Left colon (tissue), 2 donors: Measurements from ENCODE around the gene UBR4. TPM values are rescaled to one million over a fixed set of nuclear protein-coding genes. Genes with fewer than 3 reads are reported as not detected.
"Not testable (repeated sequence)": the region's sequence is repeated elsewhere in the genome, so short reads cannot be mapped to it uniquely, and the experiment has no call there.

Experiments used
- ATAC-seq: fragments of 200-7000 bp; cut with Tn5 transposase; one replicate; pipeline ENCODE4 v1.9.1; 2020; ENCODE audit warnings: mild to moderate bottlenecking, moderate library complexity
- DNase-seq, 2 donors: peaks; one replicate each; pipeline ENCODE4 v3.0.0-alpha.2; 2020
- intact Hi-C, 2 donors: fragments of 100-400 bp; cut with DNase I in 1 of 2; cut with micrococcal nuclease in 1 of 2; formaldehyde crosslinking; loops; one replicate each; pipeline versions ENCODE4 v1.11.2 to v1.14.0; 2022; cut with DNase I, micrococcal nuclease
- total RNA-seq, 2 donors: library from RNA; stranded (reverse); fragmentation: NEBNext Ultra II Directional; extraction: Animal tissue kit (Norgen Biotek cat#: 25700); gene quantifications; one replicate each; pipeline ENCODE4 v1.2.1, GENCODE V29; 2021
- donor health status: DM: no; HTN: no; CAD: no.
- donor health status: DM: yes; HTN: yes; CAD: no.

Gene UBR4
- total RNA-seq, 2 donors from 2014 or later: 103 to 114 TPM

DNA sequence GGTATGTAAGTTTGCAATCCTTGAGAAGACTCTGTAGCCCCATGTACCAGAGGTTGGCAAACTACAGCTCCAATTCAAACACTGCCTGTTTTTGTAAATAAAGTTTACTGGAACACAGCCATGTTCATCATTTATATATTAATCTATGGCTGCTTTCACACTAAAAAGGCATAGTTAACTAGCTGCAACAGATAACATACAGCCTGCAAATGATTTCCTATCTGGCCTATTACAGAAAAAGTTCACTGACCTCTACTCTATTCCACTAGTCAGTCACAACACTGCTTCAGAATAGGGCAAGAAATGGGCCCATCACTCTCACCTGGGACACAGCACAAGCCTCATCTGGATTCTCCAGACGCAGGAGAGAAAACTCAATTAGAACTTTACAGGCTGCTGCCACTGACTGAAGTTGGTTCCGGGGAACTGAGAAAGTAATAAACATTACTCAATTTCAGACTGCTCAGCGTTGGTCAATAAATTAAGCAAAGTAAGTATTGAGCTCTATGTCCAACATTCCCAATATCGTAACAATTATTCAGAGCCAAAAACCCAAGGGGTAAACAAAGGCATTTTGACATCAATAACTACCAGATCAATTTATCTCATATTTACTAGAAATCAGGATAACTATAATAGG is 10.6 kb downstream of the UBR4 start:
- DNase-seq (no peak), ATAC-seq (no peak)
- intact Hi-C loops: no loop called here

GRCh38 chr1:19198820-19199219 is 11.2 kb downstream of the UBR4 start:
- ATAC-seq (no peak), DNase-seq (no peak)
- intact Hi-C loops: no loop called here

DNA sequence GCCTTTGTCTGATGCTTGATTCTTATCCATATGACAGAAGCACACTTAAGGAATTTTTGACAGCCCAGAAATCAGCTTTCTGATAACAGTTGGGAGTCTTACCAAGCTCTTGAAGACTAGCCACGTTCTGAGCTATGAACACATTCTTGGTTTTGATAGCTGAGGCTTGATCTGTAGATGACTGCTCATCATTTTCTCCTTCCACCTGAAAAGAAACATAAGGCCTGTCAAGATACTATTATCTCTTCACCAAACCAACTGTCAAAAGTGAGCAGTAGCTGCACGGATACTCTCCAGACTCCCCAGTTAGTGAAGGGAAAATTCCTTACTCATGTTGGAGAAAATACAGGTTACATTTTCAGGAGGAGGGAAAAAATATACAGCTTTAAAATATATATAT is 12.2 kb downstream of the UBR4 start:
- no peak for ATAC-seq
- no peak for DNase-seq
- intact Hi-C loops: no loop called here

GRCh38 chr1:19196331-19196730 is 13.7 kb downstream of the UBR4 start:
- ATAC-seq: no peak
- DNase-seq: no peak
- intact Hi-C loops: no loop called here

- ATAC-seq: no peak
- intact Hi-C loops: no loop called here
- DNase-seq: no peak
Observed at GRCh38 chr1:19193004-19193403, 17.1 kb downstream of the UBR4 start.

GRCh38 chr1:19191811-19192210 is 18.3 kb downstream of the UBR4 start:
- DNase-seq (no peak), ATAC-seq (no peak)
- intact Hi-C loops: no loop called here

DNA sequence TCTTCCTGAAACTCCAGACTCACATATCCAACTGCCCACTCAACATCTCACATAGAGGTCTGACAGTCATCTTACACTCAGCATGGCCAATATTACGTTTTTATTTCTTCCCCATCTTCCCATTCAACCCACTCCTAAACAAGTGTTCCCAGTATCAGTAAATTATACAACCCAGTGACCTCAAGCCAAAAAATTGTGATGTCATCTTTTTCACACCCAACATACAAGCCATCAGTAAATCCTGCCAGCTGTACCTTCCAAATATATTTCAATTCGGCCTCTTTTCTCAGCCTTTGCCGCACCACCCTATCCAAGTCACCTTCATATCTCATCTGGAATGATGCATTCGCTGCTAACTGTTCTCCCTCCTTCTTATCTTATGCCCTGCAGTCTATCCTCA is 19.6 kb downstream of the UBR4 start:
- intact Hi-C loops: no loop called here
- DNase-seq (no peak), ATAC-seq (no peak)

DNA sequence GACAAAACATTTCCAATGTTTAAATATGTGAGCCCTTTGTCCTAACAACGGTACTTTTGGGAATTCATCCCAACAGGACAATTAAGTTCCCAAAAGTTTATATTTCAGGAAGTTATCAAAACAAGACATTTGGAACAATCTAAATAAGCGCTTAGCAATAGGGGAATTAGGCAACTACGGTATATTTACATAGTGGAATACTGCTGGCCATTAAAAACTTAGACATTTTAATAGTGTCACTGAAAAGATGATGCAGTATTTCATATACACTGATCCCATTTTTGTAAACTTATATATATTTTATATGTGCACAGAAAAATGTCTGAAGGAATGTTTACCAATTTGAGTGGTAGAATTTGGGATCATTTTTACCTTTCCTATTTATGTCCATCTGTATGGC is 20.8 kb downstream of the UBR4 start:
- ATAC-seq (no peak), DNase-seq (no peak)
- intact Hi-C loops: no loop called here

DNA sequence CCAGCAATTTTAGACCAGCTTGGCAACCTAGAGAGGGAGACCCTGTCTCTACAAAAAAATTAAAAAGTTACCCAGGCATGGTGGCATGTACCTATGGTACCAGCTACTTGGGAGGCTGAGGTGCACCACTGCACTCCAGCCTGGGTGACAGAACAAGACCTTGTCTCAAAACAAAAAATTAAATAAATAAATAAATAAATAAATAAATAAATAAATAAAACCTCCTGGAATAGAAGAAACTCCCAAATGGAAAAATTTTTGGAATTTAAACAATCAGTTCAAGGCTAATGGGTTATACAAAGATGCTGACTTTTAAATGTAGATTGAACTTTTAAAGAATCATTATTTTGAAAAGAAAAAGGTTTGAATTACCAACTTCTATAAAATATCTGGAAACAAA is 22.2 kb downstream of the UBR4 start:
- DNase-seq (no peak), ATAC-seq (no peak)
- intact Hi-C loops: no loop called here

DNA sequence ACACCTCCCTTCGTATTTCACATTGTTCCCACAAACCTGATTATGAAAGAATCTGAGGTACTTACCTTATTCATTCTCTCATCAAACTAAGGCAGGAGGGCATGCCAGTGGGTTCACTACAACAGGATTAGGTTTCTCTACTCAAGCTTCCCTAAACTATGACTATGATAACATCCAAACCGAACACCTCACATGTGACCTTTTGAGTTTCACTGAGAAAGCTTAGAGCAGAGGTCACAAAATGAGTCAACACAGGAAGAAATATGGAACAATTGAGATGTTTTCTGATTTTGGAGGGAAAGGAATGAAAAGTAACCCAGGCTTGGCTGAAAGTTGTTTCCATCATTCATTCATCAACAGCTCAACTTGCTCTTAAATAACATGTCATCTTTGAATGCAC is 24.1 kb downstream of the UBR4 start:
- DNase-seq (no peak), ATAC-seq (no peak)
- intact Hi-C loops: no loop called here

DNA sequence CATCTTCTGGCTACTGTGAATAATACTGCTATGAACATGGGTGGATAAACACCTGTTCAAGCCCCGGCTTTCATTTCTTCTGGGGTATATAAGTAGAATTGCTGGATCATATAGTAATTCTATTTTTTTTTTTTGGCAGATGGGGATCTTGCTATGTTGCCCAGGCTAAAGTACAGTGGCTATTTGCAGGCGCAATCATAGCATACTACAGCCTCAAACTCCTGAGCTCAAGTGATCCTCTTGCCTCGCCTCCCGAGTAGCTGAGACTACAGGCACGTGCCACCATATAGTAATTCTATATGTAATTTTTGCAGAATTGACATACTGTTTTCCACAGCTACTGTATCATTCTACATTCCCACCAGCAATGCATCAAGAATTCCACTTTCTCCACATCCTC is 27.8 kb downstream of the UBR4 start:
- DNase-seq (no peak), ATAC-seq (no peak)
- intact Hi-C loops: no loop called here

- ATAC-seq, intact Hi-C loops: not testable (repeated sequence)
Observed at GRCh38 chr1:19180265-19180657, 29.8 kb downstream of the UBR4 start.

DNA sequence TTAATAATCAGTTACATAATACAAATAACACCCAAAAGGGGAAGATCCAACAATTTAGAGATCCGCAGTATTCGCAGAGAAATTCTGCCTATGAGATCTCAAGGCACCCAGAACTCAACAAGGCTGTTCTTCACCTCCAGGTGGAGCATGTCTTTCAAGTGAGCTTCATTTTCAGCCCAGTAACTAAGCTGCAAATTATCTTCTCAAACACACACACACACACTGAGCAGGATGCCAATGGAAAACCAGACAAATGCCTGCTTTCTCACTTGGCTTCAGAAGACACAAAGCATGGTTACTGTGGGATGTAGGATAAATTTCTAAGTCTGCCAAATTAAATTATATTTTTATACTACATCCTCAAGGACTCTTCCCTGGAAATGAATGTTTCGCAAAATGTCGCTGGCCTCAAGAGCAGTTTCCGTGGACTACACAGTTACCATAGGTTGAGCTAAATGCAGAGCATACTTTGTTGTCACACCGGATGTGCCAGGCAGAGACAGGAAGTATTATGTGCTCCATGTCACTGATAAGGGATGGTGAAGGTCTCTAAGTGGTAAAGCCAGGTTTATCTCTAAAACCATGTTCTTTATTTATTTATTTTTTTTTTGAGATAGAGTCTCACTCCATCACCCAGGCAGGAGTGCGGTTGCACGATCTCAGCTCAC is 30.3 kb downstream of the UBR4 start:
- no peak for DNase-seq
- peak; percentile 66 for ATAC-seq
- intact Hi-C loops: no loop called here

More at GRCh38 chr1:19180265-19180657, 29.8 kb downstream of the UBR4 start:
- not testable (repeated sequence) for DNase-seq

GRCh38 chr1:19178734-19179398 is 31.2 kb downstream of the UBR4 start:
- intact Hi-C loops: no loop called here
- DNase-seq: no peak
- no peak for ATAC-seq

DNA sequence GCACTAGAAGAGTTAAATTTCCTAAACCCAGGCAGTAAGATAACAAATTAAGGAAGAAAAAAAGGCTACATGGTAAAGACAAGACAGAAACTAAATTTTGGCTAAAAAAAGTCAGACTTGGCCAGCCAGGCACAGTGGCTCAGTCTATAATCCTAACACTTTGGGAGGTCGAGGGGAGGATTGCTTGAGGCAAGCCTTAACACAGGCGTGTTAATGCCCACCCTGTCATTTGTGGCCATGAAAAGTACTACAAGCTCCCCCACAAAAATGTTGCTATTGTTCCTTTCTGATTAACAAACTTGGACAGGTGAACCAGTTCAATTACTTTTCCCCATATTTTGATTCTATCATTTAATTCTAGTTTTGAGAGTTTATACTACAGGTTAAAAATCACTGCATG is 32.3 kb downstream of the UBR4 start:
- intact Hi-C loops: no loop called here
- ATAC-seq (no peak), DNase-seq (no peak)

- DNase-seq (no peak), ATAC-seq (no peak)
- intact Hi-C loops: no loop called here
Observed at GRCh38 chr1:19169642-19170041, 40.4 kb downstream of the UBR4 start.

DNA sequence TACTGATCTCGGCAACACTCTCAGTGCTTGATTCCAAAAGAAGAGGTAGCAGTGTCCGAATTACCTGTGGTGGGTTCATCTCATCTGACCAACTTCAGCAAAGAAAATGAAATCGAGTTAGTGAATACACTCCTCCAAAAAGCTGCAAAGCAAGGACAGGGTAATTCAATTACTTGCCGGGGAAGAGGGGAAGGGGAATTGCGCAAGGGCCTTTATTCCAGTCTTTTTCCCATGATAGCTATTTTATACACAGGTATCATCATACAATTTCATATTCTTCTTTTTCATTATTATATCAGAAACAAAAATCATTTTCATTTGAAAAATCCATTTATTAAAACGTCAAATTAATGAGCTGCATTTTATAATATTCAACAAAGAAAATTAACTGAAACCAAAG is 42.9 kb downstream of the UBR4 start:
- intact Hi-C loops: no loop called here
- no peak for DNase-seq
- no peak for ATAC-seq

DNA sequence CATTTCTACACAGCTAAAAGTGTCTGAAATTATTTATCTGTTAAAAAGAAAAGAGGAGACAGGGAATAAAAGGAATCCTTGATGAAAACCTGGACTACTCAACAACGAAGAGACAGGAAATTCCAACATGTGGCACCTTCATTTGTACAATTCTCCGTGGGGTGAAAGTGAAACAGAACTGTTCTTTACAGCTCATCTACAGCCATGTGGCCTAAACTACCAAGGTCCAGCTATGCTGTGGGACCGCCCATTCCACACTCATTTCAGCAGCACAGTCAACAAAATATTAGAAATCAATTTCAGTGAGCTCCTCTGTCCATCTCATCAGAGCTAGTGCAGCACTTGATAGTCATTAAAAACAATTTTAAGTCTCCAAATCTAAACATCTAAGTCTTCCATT is 44.0 kb downstream of the UBR4 start:
- intact Hi-C loops: no loop called here
- DNase-seq (no peak), ATAC-seq (peak; percentile 81)

GRCh38 chr1:19165501-19165900 is 44.6 kb downstream of the UBR4 start:
- peak; percentile 59 to 66 for DNase-seq
- intact Hi-C loops: no loop called here
- ATAC-seq: peak; percentile 65

DNA sequence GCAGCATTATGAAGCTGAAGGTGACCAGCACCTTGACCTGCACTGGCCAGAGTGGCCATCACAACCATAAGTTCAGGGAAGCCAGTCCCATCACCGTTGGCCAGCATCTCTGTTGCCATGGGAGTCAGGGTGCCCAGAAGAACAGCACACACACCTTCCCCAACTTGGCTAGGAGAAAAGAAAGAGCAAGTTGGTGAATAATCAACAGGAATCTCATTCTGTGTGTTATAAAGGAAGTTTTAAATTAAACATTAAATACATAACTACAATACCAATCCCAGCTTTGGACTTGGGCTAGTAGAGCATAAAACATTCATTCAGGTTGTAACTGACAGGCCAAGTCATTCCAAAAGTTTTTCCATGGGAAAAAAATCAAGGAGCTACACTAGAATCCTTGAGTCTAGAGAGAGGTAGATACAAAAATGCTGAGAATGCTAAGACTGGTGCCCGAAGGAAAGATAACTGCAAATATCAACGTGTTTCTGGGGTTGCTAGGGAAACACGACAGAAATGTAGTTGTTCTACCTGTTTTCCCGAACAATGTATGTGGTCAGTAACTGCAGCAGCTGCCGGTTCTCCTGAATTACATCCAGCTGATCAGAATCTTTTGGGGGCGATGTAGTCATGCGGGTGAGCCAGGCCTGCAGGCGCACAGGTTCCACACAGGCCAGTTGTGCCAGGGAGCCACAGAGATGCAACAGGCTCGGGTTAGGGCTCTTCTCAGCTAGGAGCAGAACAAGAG is 45.6 kb downstream of the UBR4 start:
- intact Hi-C loops: no loop called here
- DNase-seq (no peak), ATAC-seq (peak; percentile 68)
